HG02973 (cell line): ENCODE results near the gene PRRX1.

Source experiments
- ATAC-seq: cut with Tn5 transposase; IDR thresholded peaks from one replicate; pipeline ENCODE4 v1.9.1; 2021; ENCODE audit warnings: moderate library complexity; ENCODE audit not compliant: unreplicated experiment

Gene PRRX1

GRCh38 chr1:170664093-170664827, at the start of gene PRRX1:
Gene PRRX1, plus strand, starts transcription at chr1:170664131. Its CDS starts 88 bp downstream, at chr1:170664219.
- ATAC-seq: no peak

GRCh38 chr1:170617591-170618330, 46.2 kb upstream of the PRRX1 start:
- no peak for ATAC-seq

- no peak for ATAC-seq
Observed at GRCh38 chr1:170618421-170618820, 45.5 kb upstream of the PRRX1 start.

GRCh38 chr1:170619241-170620028, 44.5 kb upstream of the PRRX1 start:
- no peak for ATAC-seq

- no peak for ATAC-seq
Observed at GRCh38 chr1:170620164-170620563, 43.8 kb upstream of the PRRX1 start.

- ATAC-seq: no peak
Observed at GRCh38 chr1:170623171-170623570, 40.8 kb upstream of the PRRX1 start.

- no peak for ATAC-seq
Observed at GRCh38 chr1:170624146-170624545, 39.8 kb upstream of the PRRX1 start.

GRCh38 chr1:170630977-170631376, 33.0 kb upstream of the PRRX1 start:
- no peak for ATAC-seq

- ATAC-seq: no peak
Observed at GRCh38 chr1:170634293-170634692, 29.6 kb upstream of the PRRX1 start.

GRCh38 chr1:170634824-170635410, 29.0 kb upstream of the PRRX1 start:
- ATAC-seq: no peak

- no peak for ATAC-seq
Observed at GRCh38 chr1:170640581-170640980, 23.4 kb upstream of the PRRX1 start.

- no peak for ATAC-seq
Observed at GRCh38 chr1:170657275-170657853, 6.6 kb upstream of the PRRX1 start.

GRCh38 chr1:170659399-170660035, 4.4 kb upstream of the PRRX1 start:
- ATAC-seq: no peak

GRCh38 chr1:170660281-170660713, 3.6 kb upstream of the PRRX1 start:
- ATAC-seq: no peak

GRCh38 chr1:170660871-170661645, 2.9 kb upstream of the PRRX1 start:
- ATAC-seq: no peak

- no peak for ATAC-seq
Observed at GRCh38 chr1:170661646-170662411, 2.1 kb upstream of the PRRX1 start.

- no peak for ATAC-seq
Observed at GRCh38 chr1:170662561-170663403, 1.1 kb upstream of the PRRX1 start.
